Gastrocnemius medialis (tissue), 4 donors: Measurements from ENCODE around the gene SNF8. TPM values are rescaled to one million over a fixed set of nuclear protein-coding genes. Genes with fewer than 3 reads are reported as not detected.

ENCODE experiments used
- ATAC-seq, 2 donors: fragments of 150-250 bp; one replicate each; pipeline ENCODE4 v1.9.1; 2016
- DNase-seq, 2 donors: peaks; one replicate each; pipeline ENCODE4 v3.0.0-alpha.2; 2019
- H3K27ac ChIP-seq, 4 donors: fragments of 200-600 bp; sonication (generic); 1 replicate in 1 of 4; 2 replicates in 3 of 4; pipeline ENCODE4 v1.5.1; 2016 to 2018; ENCODE audit warnings: mild to moderate bottlenecking in 2 of 4, moderate library complexity in 1 of 4
- H3K27me3 ChIP-seq, 3 donors: fragments of 200-600 bp; sonication (generic) in 2 of 3; 1 replicate in 1 of 3; 2 replicates in 2 of 3; pipeline versions ENCODE4 v1.5.1 to v1.6.0; 2016 to 2019; ENCODE audit warnings: mild to moderate bottlenecking in 1 of 3, moderate library complexity in 1 of 3
- H3K36me3 ChIP-seq, 2 donors: fragments of 200-600 bp; sonication (generic) in 1 of 2; one replicate each; pipeline ENCODE4 v1.5.1; 2017 to 2018
- H3K4me1 ChIP-seq, 2 donors: fragments of 200-600 bp; sonication (generic) in 1 of 2; one replicate each; pipeline ENCODE4 v1.5.1; 2016 to 2017; ENCODE audit warnings: mild to moderate bottlenecking in 2 of 2
- H3K4me3 ChIP-seq, 4 donors: fragments of 200-600 bp; sonication (generic) in 3 of 4; 1 replicate in 1 of 4; 2 replicates in 3 of 4; pipeline ENCODE4 v1.5.1; 2016 to 2019; ENCODE audit warnings: mild to moderate bottlenecking in 2 of 4
- H3K9me3 ChIP-seq, 3 donors: fragments of 200-600 bp; sonication (generic) in 2 of 3; 1 replicate in 1 of 3; 2 replicates in 2 of 3; pipeline ENCODE4 v1.5.1; 2016 to 2019
- POLR2A ChIP-seq, 2 donors: fragments of 450-650 bp; IDR thresholded peaks; one replicate each; pipeline ENCODE4 v1.6.1; 2017; ENCODE audit warnings: antibody characterized with exemption in 2 of 2, mild to moderate bottlenecking in 2 of 2, moderate library complexity in 2 of 2
- in situ Hi-C, 4 donors: fragments of 200-750 bp; cut with MboI; loops; one replicate each; pipeline versions ENCODE4 v1.15.0 to v1.8.0; 2017; ENCODE audit warnings: low sequenced_read_pairs in 4 of 4
- intact Hi-C: fragments of 100-400 bp; cut with DNase I; formaldehyde crosslinking; loops from one replicate; pipeline ENCODE4 v1.15.1; 2023; ENCODE audit warnings: low total_unique reads
- total RNA-seq, 4 donors: library from RNA; depleted of rRNA; stranded (reverse); fragments of >200 nt; gene quantifications; one replicate each; pipeline versions ENCODE4 v1.1.0 to v1.2.3, GENCODE V29; 2016
- TF ChIP-seq, protein P1 (sequence below), 5 experiments: fragments of 450-650 bp in 3 of 5; fragments of 200-600 bp in 2 of 5; sonication (generic) in 2 of 5; IDR thresholded peaks in 4 of 5; conservative IDR thresholded peaks in 1 of 5; 1 replicate in 4 of 5; 2 replicates in 1 of 5; pipeline ENCODE4 v1.5.1; 2016 to 2019; ENCODE audit warnings: antibody characterized with exemption in 5 of 5, mild to moderate bottlenecking in 3 of 5, moderate library complexity in 3 of 5

The SNF8 gene
- total RNA-seq, 4 donors from 2014 or later: 64.9 to 123 (median 76.8) TPM

DNA sequence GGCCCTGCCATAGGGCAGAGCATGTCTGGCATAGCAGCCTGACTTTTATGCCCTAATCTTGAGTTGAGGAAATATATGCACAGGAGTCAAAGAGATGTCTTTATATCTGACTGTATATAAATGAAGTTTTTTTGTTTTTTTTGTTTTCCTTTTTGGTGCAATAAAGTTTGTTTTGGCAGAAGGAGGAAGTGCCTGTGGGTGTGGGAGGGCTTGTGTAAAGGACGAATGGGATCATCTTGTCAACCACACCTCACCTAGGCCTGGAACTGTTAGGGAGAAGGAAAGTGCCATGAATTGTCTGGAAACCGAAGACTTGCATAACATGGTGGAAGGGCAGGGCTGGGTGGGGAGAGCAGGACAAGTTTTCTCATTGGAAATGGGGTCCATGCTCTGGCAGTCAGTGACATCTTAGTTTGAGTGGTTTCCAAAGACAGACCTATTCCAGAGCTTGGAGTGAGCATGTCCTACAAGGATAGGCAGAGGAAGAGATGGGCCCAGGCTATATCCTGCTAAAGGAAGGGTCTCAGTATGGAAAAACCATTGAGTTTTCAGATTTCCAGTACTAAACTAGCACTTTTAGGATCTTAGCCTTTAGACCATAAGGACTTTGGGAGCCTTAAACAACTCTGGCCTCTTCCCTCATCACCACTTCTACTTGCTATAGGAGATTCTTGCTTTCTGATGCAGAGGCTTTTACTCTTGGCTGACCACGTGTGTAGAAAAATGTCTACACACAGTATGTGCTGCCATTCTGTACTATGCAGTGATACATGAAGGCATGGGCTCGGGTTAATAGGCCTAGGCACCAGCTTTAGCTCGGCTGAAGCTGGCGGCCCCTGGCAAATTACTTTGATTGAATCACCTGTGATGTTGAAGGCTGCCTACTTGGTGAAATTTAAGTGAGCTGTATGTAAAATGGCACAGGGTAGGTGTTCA lies 15.5 kb downstream of the SNF8 start:
- in situ Hi-C loops (no loop called here), intact Hi-C loops (no loop called here)
- H3K9me3 ChIP-seq: no peaks in the 10 kb centered on the region
- no peaks in the 10 kb centered on the region for H3K4me1 ChIP-seq
- H3K36me3 ChIP-seq: peaks cover 0 to 93% of the 10 kb centered on the region in 2 donors
- no peak overlapping the region for H3K4me3 ChIP-seq
- ATAC-seq: no peak
- H3K27me3 ChIP-seq: no peaks in the 10 kb centered on the region
- TF ChIP-seq, protein P1, sequence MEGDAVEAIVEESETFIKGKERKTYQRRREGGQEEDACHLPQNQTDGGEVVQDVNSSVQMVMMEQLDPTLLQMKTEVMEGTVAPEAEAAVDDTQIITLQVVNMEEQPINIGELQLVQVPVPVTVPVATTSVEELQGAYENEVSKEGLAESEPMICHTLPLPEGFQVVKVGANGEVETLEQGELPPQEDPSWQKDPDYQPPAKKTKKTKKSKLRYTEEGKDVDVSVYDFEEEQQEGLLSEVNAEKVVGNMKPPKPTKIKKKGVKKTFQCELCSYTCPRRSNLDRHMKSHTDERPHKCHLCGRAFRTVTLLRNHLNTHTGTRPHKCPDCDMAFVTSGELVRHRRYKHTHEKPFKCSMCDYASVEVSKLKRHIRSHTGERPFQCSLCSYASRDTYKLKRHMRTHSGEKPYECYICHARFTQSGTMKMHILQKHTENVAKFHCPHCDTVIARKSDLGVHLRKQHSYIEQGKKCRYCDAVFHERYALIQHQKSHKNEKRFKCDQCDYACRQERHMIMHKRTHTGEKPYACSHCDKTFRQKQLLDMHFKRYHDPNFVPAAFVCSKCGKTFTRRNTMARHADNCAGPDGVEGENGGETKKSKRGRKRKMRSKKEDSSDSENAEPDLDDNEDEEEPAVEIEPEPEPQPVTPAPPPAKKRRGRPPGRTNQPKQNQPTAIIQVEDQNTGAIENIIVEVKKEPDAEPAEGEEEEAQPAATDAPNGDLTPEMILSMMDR (IDR thresholded peaks at IDR 0.05 in 4 of 5, conservative IDR thresholded peaks at IDR 0.05 in 1 of 5): no peak
- TF ChIP-seq POLR2A (IDR thresholded peaks at IDR 0.05): no peak
- no peak for DNase-seq
- no peak overlapping the region for H3K27ac ChIP-seq

DNA sequence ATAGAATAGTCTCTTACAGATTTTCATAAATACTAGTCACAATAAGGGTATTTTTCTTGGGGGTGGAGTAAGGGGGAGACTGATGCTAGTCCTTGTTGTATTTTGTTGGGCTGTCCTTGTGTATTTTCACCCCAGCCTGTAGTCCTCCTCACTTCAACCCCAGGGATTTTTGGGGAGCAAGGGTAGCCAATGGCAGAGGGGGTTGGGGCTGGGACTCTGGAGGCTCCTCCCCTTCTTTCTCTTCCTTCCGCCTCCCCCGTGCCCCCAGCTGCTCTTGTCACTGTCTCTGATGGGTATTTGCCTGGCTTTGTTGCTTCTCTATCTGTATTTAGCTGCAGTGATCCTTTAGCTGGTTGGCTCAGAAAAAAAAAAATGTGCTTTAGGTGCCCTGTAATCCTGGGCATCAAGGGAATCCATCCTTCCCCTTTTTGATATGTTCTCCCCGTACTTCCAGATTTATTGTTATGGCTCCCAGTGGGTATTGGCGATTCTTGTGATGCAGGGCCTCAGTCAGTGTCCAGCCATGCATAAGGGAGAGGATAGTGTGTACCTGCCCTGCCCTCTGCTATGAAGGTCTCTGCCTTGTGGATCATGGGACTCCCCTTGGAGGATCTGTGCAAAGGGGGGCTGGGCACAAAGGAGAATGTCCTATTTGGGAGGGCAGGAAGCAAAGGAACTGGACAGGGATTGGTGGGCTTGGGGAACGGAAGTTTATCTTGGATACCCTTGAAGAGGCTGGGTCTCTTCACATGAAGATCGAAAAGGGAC lies 16.5 kb downstream of the SNF8 start:
- ATAC-seq (no peak), DNase-seq (no peak)
- TF ChIP-seq, protein P1 (IDR thresholded peaks at IDR 0.05 in 4 of 5, conservative IDR thresholded peaks at IDR 0.05 in 1 of 5): no peak
- TF ChIP-seq POLR2A (IDR thresholded peaks at IDR 0.05): no peak
- Histone ChIP-seq H3K27ac (no peak overlapping the region), H3K4me1 (no peaks in the 10 kb centered on the region), H3K36me3 (peaks cover 0 to 93% of the 10 kb centered on the region in 2 donors), H3K9me3 (no peaks in the 10 kb centered on the region), H3K4me3 (no peak overlapping the region), H3K27me3 (no peaks in the 10 kb centered on the region)
- intact Hi-C loops (no loop called here), in situ Hi-C loops (no loop called here)

DNA sequence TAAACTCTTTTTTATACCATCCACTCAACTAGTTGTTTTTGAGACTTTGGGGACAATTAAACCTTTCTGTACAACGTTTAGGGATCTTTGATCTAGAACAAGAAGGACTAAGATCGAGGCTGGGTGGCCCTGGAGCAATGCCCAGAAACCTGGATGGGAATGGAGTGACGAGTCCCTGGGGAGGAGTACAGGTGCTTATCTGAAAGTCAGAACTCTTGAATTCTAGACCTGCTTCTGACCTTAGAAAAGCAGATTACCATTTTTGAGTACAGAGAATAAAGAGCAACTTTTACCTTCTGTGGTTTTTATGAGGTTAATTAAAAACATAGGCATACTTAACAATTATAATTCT lies 18.7 kb downstream of the SNF8 start:
- Histone ChIP-seq H3K27me3 (no peaks in the 10 kb centered on the region), H3K36me3 (peaks cover 7 to 93% of the 10 kb centered on the region in 2 donors), H3K9me3 (no peaks in the 10 kb centered on the region), H3K27ac (no peak overlapping the region), H3K4me3 (no peak overlapping the region), H3K4me1 (no peaks in the 10 kb centered on the region)
- DNase-seq: no peak
- in situ Hi-C loops (no loop called here), intact Hi-C loops (no loop called here)
- no peak for ATAC-seq
- TF ChIP-seq, protein P1 (IDR thresholded peaks at IDR 0.05 in 4 of 5, conservative IDR thresholded peaks at IDR 0.05 in 1 of 5): no peak
- no peak for TF ChIP-seq POLR2A (IDR thresholded peaks at IDR 0.05)

GRCh38 chr17:48925251-48925990 lies 19.2 kb downstream of the SNF8 start:
- H3K27ac ChIP-seq: no peak overlapping the region
- H3K9me3 ChIP-seq: no peaks in the 10 kb centered on the region
- no peak overlapping the region for H3K4me3 ChIP-seq
- TF ChIP-seq, protein P1 (IDR thresholded peaks at IDR 0.05 in 4 of 5, conservative IDR thresholded peaks at IDR 0.05 in 1 of 5): no peak
- no peak for TF ChIP-seq POLR2A (IDR thresholded peaks at IDR 0.05)
- no peak for ATAC-seq
- in situ Hi-C loops: no loop called here
- H3K36me3 ChIP-seq: peaks cover 7 to 93% of the 10 kb centered on the region in 2 donors
- H3K27me3 ChIP-seq: no peaks in the 10 kb centered on the region
- intact Hi-C loops: no loop called here
- DNase-seq: no peak
- H3K4me1 ChIP-seq: no peaks in the 10 kb centered on the region
